NCI-H226 (cell line): Measurements from ENCODE around the gene MRPS24.

Source experiments
- DNase-seq: peaks from one replicate; pipeline ENCODE4 v3.0.0-alpha.2; 2015

The MRPS24 gene

DNA sequence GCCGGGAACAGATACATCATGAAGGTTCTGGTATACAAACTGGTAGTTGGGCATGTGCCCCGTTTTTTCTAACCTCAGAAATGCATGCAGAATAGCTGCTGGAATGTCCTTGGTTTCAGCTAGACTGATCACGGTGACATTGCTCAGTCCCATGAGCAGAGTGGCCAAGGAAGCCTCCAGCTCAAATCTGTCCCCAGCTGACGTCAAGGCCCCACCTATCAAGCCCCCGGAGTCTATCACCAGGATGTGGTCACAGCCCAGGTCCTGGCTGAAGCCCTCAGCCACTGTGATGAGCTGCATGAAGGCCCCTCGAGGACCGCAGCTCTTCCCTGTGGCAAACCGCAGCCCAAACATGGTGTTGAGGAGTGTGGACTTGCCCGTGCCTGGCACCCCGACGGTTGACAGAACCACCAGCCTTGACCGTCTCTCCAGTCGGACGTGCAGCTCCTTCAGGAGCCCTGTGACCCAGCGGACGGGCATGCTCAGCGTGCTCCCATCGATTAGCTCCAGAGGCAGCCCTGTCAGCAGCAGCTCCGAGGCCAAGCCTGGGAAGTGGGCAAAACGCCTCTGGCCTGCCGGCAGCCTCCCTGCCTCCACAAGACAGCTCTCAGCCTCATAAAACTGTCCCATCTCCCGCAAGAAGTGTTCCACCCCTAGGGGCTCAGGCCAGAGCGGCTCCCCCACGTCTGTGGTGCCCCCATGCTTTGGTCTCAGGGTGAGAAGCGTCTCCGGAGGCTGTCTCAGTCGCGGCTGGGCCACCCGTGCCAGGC lies 7.8 kb upstream of the MRPS24 start:
- no peak for DNase-seq

DNA sequence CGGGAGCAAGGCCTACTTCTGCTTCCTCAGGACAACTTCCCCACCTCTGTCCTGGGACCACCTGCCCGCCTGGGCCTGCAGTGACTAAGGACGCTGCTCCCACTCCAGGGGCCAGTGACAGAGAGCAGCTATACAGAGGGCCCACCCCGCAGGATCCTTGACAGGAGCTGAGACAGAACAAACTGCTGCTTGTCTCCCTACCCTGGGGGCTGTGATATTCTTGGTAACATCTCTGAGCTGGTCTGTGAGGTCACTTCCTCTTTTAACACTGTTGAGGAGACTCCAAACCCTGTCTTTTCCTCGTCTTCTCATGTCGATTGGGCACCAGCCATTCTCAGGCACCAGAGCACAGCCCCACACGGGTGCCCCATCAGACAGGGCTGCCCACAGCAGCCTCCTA lies 6.9 kb upstream of the MRPS24 start:
- DNase-seq: no peak

GRCh38 chr7:43873300-43873699 lies 4.0 kb upstream of the MRPS24 start:
- DNase-seq: peak; percentile 67

- peak; percentile 77 for DNase-seq
Observed at GRCh38 chr7:43872406-43873110, 3.2 kb upstream of the MRPS24 start.

DNA sequence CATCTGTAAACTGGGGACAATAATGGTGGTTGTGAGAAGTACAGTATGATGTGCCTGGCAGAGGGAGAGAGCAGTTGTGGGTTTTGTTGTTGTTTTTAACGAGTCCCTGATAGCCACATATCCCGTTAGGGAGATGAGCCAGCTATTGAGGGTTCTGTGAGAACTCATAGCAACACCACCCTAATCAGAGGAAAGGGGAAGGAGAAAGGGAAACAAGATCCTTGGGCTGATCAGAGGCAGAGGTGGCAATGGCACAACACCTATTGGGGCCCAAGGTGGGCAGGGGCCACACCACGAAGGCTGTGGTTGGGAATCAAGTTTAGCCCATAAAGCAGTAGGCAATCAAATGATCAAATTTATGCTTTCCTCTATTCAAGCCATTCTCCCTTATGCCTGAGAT lies 1.7 kb upstream of the MRPS24 start:
- no peak for DNase-seq

DNA sequence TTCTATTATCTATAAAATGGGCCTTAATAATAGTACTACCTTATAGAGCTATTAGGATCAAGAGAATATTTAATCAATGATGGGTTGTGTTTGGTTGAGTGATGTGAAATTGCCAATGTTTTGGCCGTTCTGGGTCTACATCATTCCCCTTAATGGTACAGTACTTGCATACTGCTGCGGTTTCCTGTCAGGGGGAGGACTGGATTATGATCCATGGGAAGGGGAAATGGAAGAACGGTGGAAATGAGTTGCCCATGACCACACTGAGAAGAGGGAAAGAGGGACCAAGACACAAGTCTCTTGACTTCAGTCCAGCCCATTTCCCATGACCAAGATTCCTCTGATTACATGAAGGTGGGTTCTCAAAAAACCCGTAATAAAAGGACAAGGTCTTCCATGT lies 999 bp upstream of the MRPS24 start:
- no peak for DNase-seq

GRCh38 chr7:43869867-43870240 lies 537 bp upstream of the MRPS24 start:
- DNase-seq: peak; percentile 78

GRCh38 chr7:43868681-43869005 lies 674 bp downstream of the MRPS24 start:
- no peak for DNase-seq

DNA sequence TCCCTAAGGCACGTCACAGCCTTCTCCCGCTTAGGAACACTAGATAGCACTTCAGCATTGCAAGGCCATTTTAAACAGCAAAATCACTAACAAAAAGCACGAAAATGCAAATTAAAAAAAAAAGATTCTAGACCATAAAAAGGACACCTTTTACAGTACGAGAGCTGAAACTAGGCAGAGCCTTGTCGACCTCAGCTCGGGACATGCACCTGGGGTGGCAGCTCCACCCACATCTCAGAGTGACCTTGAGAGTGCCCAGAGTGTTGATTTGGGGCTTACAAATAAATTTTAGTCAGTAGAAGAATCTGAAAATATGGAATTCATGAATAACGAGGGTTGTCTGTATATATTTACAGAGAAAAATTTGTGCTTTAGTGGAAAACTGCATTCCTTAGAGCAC lies 1.1 kb downstream of the MRPS24 start:
- no peak for DNase-seq

DNA sequence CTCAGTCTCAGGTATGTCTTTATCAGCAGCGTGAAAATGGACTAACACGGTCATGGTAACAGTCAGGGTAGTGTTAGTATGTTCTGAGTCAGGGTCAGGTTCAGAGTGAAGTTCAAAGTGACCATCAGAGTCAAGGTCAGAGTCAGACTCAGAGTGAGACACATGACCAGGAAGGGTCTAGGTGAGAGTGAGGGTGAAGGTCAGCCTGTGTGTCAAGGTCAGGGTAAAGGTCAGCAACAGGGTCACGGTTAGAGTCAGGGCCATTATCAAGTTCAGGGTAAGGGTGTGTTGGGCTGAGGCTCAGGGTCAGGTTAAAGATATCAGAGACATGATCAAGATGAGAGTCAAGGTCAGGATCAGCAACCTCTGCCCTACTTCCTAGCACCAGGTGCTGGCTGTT lies 4.0 kb downstream of the MRPS24 start:
- no peak for DNase-seq

GRCh38 chr7:43864126-43864525 lies 5.2 kb downstream of the MRPS24 start:
- DNase-seq: no peak

GRCh38 chr7:43856996-43857395 lies 12.3 kb downstream of the MRPS24 start:
- peak; percentile 38 for DNase-seq

- DNase-seq: no peak
Observed at GRCh38 chr7:43856316-43856715, 13.0 kb downstream of the MRPS24 start.

DNA sequence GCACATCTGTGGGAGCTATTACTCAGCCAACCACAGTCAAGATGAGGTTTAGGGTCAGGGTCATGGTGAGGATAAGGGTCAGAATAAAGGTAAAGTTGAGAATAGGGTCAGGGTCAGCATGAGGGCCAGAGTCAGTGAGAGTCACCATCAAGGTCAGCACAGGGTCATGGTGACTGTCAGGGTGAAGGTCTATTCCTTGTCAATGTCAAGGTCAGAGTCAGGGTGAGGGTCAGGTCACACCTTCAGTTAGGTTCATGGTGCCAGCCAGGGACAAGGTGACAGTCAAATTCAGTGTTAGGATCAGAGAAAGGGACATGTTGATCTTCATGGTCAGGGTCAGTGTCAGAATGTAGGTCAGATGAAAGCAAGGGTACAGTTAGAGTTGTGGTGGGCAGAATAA lies 14.1 kb downstream of the MRPS24 start:
- DNase-seq: no peak

DNA sequence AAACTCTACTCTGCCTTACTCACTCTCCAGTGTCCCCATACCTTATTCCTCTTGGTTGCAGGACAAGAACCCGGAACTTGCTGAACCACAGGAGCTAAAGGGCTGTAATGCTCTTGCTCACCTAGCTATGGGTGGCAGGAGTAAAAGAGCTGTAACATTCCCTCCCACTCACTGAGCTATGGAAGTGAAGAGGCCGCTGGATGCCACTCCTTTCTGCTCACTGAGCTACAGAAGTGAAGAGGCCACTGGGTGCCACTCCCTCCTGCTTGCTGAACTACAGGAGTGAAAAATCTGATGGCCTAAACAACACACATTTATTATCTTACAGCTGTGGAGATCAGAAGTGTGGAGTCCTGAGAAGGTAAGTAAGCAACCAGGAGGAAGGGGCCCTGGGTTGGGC lies 17.5 kb downstream of the MRPS24 start:
- no peak for DNase-seq

DNA sequence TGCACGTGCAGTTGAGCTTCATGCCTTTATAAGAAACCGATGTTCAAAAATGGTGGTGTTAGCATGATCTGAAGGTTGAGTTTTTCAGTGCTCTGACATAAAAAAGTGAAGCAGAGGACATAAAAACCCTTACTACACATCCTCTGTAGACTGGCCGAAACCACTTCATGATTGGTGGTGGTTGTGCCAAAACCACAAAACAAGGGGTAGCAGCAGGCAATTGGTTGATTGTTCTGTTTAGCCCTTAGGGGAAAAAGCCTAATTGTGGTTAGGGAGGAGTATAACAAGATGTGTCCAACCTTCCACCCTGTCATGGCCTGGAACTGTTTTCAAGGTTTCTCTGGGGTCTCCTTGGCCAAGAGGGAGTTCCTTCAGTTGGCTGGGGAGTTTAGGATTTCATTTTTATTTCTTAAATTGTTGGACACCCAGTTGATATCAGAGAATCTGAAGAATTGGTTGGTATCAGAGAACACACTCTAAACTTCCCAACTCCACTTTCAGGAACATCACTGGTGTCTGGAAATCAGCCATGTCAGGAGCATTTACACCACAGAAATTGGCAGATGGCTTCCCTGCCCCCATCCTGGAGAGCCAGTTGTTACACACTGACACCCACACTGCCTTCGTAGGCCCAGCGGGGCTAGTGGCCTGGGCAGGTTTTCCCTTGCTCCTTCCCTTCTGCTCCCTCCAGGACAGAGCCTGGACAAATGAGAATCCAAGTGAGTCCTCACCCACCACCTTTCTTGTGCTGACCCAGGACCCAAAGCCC lies 18.8 kb downstream of the MRPS24 start:
- DNase-seq: peak; percentile 37

GRCh38 chr7:43849047-43849446 lies 20.3 kb downstream of the MRPS24 start:
- no peak for DNase-seq

DNA sequence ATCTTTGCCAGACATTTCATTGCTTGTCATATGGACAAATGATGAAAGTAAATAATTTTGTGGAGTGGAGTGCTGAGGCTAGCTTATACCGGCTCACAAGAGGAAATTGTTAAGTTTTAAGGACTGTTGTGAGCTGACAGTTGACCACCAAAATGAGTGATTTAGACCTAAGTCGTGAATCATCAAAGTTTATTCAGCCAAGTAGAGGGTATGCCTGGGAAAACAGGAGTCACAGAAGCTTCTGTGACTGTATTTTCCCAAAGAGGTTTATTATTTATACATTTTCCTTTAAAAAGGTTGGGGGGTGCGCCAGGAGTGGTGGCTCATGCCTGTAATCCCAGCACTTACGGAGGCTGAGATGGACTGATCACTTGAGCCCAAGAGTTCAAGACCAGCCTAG lies 21.8 kb downstream of the MRPS24 start:
- no peak for DNase-seq

DNA sequence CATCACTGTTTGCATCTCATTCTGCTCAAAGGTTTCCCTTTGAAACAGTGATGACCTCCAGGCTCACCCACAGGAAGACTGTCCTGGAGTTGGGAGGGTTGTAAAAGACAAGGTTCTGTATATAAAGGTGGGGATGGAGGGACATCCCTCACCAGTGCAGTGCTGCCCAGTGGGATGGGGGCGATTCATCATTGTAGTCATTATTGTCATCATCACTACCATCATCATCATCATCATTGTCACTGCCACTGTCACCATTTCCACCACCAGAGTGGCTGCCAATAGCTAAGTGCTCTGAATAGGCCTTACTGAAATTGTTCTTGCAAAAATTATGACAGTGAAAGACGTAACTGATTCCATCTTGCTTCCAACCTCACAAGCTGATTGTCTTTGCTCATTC lies 24.7 kb downstream of the MRPS24 start:
- no peak for DNase-seq

- DNase-seq: no peak
Observed at GRCh38 chr7:43844257-43844656, 25.1 kb downstream of the MRPS24 start.

- DNase-seq: no peak
Observed at GRCh38 chr7:43843296-43843695, 26.0 kb downstream of the MRPS24 start.

GRCh38 chr7:43838201-43838658 lies 31.1 kb downstream of the MRPS24 start:
- no peak for DNase-seq

DNA sequence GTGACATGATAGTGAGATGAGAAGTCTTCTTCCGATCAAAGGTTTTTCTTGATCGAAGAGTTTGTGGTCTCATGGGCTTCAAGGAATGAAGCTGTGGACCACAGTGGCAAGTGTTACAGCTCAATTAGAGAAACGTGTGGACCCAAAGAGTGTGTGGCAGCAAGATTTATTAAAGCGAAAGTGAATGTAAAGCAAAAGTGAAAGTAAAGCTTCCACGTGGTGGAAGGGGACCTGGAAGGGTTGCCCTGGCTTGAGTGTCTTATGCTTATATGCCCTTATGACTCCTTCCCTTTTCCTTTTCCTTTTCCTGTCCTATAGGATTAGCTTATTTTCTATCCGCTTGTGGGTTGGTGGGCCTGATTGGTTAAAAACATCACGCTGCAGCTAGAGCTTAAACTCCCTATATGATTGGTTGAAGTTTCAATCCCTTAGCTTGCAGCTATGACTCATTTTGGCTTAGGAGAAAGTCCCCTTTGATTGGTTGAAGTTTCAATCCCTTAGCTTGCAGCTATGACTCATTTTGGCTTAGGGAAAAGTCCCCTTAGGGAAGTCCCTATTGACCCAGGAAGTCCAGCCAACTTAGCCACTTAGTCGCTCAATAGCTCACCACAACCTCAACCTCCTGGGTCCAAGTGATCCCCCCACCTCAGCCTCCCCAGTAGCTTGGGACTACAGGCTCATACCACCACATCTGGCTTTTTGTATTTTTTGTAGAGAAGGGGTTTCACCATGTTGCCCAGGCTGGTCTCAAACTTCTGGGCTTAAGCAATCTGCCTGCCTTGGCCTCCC lies 34.7 kb downstream of the MRPS24 start:
- peak; percentile 41 for DNase-seq
